ENCODE measurements around the gene AGR2.

GRCh38 chr7:16764942-16765341 lies 39.9 kb downstream of the AGR2 start:
- TF ChIP-seq CTCF (IDR thresholded peaks at IDR 0.05; ENCODE audit: insufficient read depth, low read depth, low read length) (no peak), EZH2 (IDR thresholded peaks at IDR 0.05; ENCODE audit: insufficient read depth, low read length) (no peak)
